ENCODE results near the gene SRMS. TPM values are rescaled to one million over a fixed set of nuclear protein-coding genes. Genes with fewer than 3 reads are reported as not detected.

The SRMS gene
- total RNA-seq, 1 donor from 2014 or later, result not detected

DNA sequence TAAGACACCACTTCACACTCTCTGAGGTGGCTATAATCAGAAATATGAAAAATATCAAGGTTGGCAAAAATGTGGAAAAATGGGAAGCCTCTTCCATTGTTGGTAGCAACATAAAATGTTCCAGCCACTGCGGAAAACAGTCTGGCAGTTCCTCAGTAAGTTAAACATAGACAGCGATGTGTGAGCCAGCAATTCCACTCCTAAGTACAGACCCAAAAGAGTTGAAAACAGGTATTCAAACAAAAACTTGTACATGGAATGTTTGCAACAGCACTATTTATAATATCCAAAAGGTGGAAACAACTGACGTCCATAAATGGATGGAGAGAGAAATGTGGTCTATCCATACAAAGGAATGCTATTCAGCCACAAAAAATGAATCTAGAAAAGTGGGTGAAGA, 34.3 kb downstream of the SRMS start:
- H3K36me3 Mint-ChIP-seq (ENCODE audit: unreplicated experiment), result no peaks in the 10 kb centered on the region
- H3K27me3 Mint-ChIP-seq (ENCODE audit: unreplicated experiment), result peaks cover 37% of the 10 kb centered on the region
- no peaks in the 10 kb centered on the region for H3K9me3 Mint-ChIP-seq (ENCODE audit: unreplicated experiment)
- no peaks in the 10 kb centered on the region for H3K4me1 Mint-ChIP-seq (ENCODE audit: unreplicated experiment)
- TF ChIP-seq, protein P1, sequence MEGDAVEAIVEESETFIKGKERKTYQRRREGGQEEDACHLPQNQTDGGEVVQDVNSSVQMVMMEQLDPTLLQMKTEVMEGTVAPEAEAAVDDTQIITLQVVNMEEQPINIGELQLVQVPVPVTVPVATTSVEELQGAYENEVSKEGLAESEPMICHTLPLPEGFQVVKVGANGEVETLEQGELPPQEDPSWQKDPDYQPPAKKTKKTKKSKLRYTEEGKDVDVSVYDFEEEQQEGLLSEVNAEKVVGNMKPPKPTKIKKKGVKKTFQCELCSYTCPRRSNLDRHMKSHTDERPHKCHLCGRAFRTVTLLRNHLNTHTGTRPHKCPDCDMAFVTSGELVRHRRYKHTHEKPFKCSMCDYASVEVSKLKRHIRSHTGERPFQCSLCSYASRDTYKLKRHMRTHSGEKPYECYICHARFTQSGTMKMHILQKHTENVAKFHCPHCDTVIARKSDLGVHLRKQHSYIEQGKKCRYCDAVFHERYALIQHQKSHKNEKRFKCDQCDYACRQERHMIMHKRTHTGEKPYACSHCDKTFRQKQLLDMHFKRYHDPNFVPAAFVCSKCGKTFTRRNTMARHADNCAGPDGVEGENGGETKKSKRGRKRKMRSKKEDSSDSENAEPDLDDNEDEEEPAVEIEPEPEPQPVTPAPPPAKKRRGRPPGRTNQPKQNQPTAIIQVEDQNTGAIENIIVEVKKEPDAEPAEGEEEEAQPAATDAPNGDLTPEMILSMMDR (IDR thresholded peaks at IDR 0.05), result no peak
- DNase-seq (ENCODE audit: extremely low spot score, unreplicated experiment), result no peak
- H3K4me3 Mint-ChIP-seq (ENCODE audit: unreplicated experiment), result no peak overlapping the region
- H3K27ac Mint-ChIP-seq (ENCODE audit: unreplicated experiment), result no peak overlapping the region

DNA sequence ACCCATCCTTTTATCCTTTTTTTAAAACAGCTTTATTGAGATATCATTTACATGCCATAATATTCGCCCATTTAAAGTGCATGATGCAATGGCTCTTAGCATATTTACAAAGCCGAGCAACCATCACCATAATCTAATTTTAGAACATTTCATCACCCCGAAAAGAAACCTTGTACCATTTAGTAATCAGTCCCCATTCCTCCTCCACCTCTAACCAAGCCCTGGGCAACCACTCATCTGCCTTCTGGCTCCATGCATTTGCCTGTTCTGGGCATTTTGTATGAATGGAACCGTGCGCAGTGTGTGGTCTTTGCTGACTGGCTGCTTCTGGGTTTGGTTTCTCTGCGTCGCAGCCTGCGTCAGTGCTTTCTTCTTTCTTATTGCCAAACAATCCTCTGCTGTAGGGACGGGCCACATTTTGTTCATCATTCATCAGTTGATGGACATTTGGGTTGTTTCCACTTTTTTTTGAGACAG, 38.4 kb downstream of the SRMS start:
- no peak overlapping the region for H3K4me3 Mint-ChIP-seq (ENCODE audit: unreplicated experiment)
- no peak overlapping the region for H3K27ac Mint-ChIP-seq (ENCODE audit: unreplicated experiment)
- peaks cover 5% of the 10 kb centered on the region for H3K9me3 Mint-ChIP-seq (ENCODE audit: unreplicated experiment)
- no peak for DNase-seq (ENCODE audit: extremely low spot score, unreplicated experiment)
- peaks cover 49% of the 10 kb centered on the region for H3K27me3 Mint-ChIP-seq (ENCODE audit: unreplicated experiment)
- no peaks in the 10 kb centered on the region for H3K36me3 Mint-ChIP-seq (ENCODE audit: unreplicated experiment)
- TF ChIP-seq, protein P1 (IDR thresholded peaks at IDR 0.05), result no peak
- H3K4me1 Mint-ChIP-seq (ENCODE audit: unreplicated experiment), result no peaks in the 10 kb centered on the region

DNA sequence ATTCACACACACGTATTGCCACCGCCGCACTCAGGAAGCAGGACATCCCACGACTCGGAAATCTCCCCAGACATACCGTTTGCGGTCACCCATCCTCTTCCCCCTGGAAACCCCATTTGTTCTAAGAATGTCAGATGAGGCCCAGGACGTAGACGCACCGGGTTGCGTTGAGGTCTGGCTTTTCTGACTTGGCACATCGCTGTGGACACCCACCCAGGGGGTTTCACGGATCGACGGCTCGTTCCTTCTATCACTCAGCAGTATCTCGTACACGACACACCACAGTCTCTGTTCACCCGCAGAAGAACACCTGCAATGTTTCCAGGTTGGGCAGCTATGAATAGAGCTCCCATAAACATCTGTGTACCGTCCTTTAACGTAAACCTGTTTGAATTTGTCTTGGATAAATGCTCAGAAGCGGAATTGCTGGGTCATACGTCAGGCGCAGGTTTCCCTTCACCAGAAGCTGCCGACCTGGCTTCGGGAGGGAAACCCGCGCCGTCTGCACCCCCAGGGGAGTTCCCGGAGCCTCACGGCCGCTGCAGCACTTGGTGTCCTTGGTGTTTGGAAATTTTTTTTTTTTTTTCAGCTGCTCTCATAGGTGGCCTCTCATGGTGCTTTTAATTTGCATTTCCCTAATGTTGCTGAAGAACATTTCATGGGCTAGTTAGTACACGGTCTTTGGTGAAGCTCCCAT, 39.3 kb downstream of the SRMS start:
- no peak for DNase-seq (ENCODE audit: extremely low spot score, unreplicated experiment)
- Mint-ChIP-seq H3K27ac (ENCODE audit: unreplicated experiment) (no peak overlapping the region), H3K27me3 (ENCODE audit: unreplicated experiment) (peaks cover 48% of the 10 kb centered on the region), H3K36me3 (ENCODE audit: unreplicated experiment) (no peaks in the 10 kb centered on the region), H3K4me3 (ENCODE audit: unreplicated experiment) (no peak overlapping the region), H3K9me3 (ENCODE audit: unreplicated experiment) (peaks cover 5% of the 10 kb centered on the region), H3K4me1 (ENCODE audit: unreplicated experiment) (no peaks in the 10 kb centered on the region)
- TF ChIP-seq, protein P1 (IDR thresholded peaks at IDR 0.05), result no peak

DNA sequence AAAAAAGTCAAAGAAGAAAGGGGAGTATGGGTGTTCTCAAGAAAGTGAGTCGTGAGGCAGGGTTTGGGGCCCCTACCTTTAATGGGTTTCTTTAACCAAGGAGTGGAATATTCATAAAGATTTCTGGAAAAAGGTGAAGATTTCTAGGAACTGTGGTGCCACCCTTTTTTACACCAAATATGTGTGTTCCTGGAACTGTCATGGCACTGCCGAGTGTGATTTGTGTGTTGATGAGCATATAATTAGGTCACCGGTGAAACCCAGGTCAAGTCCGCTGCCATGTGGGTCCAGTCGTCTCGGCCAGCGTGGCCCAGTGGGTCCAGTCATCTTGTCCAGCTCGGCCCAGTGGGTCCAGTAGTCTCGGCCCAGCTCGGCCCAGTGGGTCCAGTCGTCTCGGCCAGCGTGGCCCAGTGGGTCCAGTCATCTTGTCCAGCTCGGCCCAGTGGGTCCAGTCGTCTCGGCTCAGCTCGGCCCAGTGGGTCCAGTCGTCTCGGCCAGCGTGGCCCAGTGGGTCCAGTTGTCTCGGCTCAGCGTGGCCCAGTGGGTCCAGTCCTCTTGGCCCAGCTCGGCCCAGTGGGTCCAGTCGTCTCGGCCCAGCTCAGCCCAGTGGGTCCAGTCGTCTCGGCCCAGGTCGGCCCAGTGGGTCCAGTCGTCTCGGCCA, 40.3 kb downstream of the SRMS start:
- no peaks in the 10 kb centered on the region for H3K36me3 Mint-ChIP-seq (ENCODE audit: unreplicated experiment)
- no peaks in the 10 kb centered on the region for H3K4me1 Mint-ChIP-seq (ENCODE audit: unreplicated experiment)
- no peak overlapping the region for H3K27ac Mint-ChIP-seq (ENCODE audit: unreplicated experiment)
- H3K27me3 Mint-ChIP-seq (ENCODE audit: unreplicated experiment), result peaks cover 43% of the 10 kb centered on the region
- TF ChIP-seq, protein P1 (IDR thresholded peaks at IDR 0.05), result no peak
- H3K9me3 Mint-ChIP-seq (ENCODE audit: unreplicated experiment), result peaks cover 5% of the 10 kb centered on the region
- H3K4me3 Mint-ChIP-seq (ENCODE audit: unreplicated experiment), result no peak overlapping the region
- DNase-seq (ENCODE audit: extremely low spot score, unreplicated experiment), result no peak

DNA sequence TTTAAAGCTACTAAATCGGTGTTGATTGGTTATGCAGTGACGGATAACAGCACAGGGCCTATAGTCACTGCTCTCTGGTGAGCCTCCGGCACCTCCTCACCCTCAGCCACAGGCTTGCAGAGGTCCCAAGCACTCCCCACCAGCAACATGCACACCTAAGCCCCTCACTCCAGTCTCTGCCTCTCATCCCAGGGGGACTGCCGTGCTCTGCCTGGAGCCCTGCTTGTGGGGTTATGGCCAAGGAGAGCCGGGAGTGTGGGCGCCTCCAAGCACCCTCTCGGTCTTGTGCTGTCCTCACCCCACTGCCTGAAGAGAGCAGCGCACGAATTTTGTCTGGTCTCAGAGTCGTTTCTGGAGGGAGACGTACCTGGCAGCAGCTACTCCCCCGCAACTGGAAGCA, 41.8 kb downstream of the SRMS start:
- TF ChIP-seq, protein P1 (IDR thresholded peaks at IDR 0.05), result no peak
- DNase-seq (ENCODE audit: extremely low spot score, unreplicated experiment), result no peak
- Mint-ChIP-seq H3K4me3 (ENCODE audit: unreplicated experiment) (no peak overlapping the region), H3K27me3 (ENCODE audit: unreplicated experiment) (peaks cover 38% of the 10 kb centered on the region), H3K36me3 (ENCODE audit: unreplicated experiment) (no peaks in the 10 kb centered on the region), H3K27ac (ENCODE audit: unreplicated experiment) (no peak overlapping the region), H3K4me1 (ENCODE audit: unreplicated experiment) (no peaks in the 10 kb centered on the region), H3K9me3 (ENCODE audit: unreplicated experiment) (peaks cover 5% of the 10 kb centered on the region)
